GM18502 (cell line): ENCODE measurements around the gene ARHGAP26.
A peak's percentile ranks its signal among the peaks of the same experiment; 100 is the strongest.
"Not testable (repeated sequence)": the region's sequence is repeated elsewhere in the genome, so short reads cannot be mapped to it uniquely, and the experiment has no call there.

Experiments used
- ATAC-seq: cut with Tn5 transposase; IDR thresholded peaks from one replicate; pipeline ENCODE4 v1.9.1; 2021; ENCODE audit warnings: mild to moderate bottlenecking; ENCODE audit not compliant: unreplicated experiment, poor library complexity

Gene ARHGAP26

DNA sequence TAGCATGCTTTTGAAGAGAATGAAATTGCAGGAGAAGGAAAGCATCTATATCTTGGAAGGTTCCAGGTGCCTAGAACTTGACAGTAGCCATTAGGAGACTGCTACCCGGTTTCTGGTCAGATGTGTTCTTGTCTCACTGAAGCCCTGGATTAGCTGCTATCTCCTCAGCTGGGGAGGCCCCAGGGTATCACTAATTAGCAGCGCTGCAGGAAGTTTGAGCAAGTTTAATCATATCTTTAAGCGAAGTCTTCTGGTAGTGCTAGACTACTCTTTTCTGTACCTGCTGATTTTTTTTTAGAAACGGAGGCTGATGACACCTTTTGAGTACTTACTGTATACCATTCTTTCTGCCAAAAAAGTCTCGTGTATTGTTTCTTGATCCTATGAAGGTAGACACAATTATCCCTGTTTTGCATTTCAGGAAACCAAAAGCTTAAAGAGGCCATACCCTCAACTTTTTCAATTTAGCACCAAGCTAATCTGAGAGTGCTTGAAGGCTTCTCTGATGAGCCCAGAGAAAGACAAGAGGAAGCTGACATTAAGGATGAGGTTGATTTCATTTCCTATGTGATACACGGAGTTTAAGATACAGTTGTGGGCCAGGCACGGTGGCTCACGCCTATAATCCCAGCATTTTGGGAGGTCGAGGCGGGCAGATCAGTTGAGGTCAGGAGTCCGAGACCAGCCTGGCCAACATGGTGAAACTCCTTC is 201.3 kb downstream of the ARHGAP26 start:
- ATAC-seq: no peak

DNA sequence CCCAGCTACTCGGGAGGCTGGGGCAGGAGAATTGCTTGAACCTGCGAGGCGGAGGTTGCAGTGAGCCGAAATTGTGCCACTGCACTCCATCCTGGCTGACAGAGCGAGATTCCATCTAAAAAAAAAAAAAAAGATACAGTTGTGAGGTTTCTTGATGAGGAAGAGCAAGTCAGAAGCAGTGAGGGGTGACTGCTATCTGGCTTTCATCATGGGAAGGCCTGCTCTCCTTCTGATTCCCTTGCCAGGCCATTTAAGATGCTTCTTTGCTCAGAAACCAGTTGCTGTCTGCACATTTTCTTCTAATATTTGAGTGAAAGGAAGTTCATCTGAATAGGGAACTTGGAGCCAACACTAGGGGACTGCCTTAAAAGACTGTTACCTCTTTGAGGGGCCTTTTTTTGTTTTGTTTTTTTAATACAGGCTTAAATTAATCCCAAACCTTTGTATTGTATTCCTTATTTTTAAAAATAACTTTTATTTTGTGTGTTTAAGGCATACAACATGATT is 201.9 kb downstream of the ARHGAP26 start:
- no peak for ATAC-seq

DNA sequence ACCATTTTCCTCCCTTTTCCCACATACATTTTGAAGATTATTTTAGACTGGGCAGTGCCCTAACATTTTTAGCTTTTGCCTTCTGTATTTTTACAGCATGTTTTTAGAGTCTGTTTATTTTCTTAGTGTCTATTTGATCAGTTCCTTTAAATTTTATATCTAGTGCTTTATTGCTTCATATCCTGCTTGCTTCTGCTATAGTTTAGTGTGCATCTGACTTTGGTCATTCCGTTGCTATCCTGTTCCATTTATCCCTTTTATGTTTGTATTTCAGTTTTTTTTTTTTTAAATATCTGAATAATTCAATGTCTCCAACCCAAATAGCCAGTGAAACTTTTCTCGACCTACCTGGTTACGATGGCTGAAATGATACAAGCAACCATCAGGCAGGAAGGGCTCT is 203.8 kb downstream of the ARHGAP26 start:
- no peak for ATAC-seq

- no peak for ATAC-seq
These were observed 204.2 kb downstream of the ARHGAP26 start for GRCh38 chr5:142974409-142974808.

- ATAC-seq: no peak
These were observed 206.7 kb downstream of the ARHGAP26 start for GRCh38 chr5:142976861-142977260.

GRCh38 chr5:142977363-142978051 is 207.3 kb downstream of the ARHGAP26 start:
- ATAC-seq: peak; percentile 87

GRCh38 chr5:142978252-142978651 is 208.1 kb downstream of the ARHGAP26 start:
- no peak for ATAC-seq

GRCh38 chr5:142978726-142979125 is 208.5 kb downstream of the ARHGAP26 start:
- no peak for ATAC-seq

- ATAC-seq: no peak
These were observed 209.5 kb downstream of the ARHGAP26 start for GRCh38 chr5:142979636-142980035.

DNA sequence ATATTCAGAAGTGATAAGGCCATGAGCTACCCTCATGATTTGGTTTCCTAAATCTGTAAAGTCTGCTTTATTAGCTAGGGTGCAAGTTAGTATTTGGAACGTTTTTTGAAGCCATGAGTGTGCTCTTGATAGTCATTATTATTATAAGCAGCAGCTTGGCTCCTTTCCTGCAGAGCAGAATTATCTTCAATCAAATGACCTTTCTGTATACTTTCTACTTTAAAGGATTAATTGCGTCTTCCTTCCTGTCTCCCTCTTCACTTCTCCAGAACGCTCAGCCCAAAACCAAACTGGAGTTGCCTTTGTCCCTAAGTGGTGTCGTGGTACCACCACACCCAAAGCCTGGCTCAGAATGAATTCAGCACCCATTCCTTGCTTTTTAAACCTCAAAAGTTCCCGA is 211.3 kb downstream of the ARHGAP26 start:
- ATAC-seq: no peak

DNA sequence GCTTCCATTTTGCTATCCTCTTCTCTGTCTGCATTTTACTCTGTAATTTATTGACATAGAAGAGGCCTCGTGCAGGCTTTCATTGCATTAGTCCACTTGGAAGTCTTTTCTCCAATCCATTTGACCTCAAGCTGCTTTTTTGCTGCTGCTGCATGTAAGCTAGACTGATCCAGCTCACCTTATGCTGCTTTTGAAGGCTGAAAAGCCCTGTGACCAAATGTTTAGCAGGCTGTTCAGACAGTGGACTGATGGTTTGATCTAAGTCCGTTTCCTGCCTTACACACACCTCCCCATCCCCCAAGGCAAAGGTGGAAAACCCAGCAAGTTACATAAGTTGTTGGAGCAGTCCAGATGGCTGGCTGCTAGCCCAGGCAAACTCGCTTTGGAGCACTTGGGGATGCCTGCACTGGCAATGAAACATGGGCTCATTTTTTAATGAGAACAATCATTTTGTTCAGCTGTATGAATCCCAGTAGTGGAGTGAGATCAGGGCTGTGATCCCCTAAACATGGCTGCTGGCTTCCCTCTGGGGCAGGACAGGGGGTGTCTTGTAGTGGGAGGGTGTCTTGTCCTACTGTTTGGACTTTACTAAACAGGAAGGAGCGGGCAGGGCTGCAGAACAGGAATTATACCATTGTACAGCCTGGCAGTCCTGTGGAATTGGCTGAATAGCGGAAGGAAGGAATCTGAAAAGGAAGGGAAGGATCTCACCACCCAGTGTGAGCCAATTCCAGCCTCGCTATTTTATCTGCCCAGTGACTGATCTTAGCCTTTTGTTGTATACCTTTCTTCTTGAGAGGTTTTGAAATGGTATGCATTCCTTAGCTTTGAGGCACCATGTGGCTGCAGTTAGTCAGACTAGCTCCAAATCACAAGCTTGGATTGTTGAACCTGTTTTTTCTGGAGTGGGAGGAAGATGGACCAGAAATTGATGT is 212.0 kb downstream of the ARHGAP26 start:
- no peak for ATAC-seq

DNA sequence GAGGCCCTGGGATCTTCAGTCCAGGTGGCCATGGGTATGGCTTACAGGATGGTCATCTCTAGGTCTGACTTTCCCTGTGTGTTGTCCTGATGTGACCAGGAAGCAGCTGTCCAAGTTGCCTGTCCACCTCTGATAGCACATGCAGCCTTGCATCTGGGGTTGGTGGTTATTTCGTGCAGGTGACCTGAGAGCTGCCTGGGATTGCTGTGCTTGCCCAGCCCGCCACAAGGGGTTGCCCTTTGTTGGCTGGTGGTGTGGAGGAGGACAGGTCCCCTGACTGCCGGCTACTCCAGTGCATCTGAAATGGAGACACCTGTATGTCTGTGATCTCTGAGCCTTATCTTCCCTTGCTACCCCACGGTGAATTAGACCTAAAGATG is 212.6 kb downstream of the ARHGAP26 start:
- ATAC-seq: no peak

DNA sequence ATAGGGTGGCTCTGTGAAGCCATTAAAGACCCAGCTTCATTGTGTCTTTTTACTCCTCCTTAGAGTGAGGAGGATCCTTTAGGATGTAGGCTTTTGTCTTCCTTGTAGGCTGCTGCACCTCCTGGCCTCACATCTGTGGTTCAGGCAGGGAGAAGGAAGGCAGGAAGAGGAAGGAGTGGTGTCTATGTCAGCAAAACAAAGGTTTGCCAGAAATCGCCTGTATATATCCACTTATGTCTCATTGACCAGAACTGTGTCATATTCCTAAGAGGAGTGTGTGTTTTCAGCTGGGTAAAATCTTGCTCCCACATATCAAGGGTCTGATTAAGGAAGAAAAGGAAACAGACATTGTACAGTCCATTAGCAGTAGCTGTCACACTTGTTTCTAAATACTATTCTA is 213.8 kb downstream of the ARHGAP26 start:
- ATAC-seq: no peak

GRCh38 chr5:142984525-142984924 is 214.3 kb downstream of the ARHGAP26 start:
- ATAC-seq: no peak

DNA sequence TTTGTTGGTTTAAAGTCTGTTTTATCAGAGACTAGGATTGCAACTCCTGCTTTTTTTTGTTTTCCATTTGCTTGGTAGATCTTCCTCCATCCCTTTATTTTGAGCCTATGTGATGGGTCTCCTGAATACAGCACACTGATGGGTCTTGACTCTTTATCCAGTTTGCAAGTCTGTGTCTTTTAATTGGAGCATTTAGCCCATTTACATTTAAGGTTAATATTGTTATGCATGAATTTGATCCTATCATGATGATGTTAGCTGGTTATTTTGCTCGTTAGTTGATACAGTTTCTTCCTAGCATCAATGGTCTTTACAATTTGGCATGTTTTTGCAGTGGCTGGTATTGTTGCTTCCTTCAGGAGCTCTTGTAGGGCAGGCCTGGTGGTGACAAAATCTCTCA is 219.1 kb downstream of the ARHGAP26 start:
- not testable (repeated sequence) for ATAC-seq

DNA sequence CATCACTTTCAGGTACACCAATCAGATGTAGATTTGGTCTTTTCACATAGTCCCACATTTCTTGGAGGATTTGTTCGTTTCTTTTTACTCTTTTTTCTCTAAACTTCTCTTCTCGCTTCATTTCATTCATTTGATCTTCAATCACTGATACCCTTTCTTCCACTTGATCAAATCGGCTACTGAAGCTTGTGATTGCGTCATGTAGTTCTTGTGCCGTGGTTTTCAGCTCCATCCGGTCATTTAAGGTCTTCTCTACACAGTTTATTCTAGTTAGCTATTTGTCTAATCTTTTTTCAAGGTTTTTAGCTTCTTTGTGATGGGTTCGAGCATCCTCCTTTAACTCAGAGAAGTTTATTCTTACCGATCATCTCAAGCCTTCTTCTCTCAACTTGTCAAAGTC is 219.9 kb downstream of the ARHGAP26 start:
- not testable (repeated sequence) for ATAC-seq

DNA sequence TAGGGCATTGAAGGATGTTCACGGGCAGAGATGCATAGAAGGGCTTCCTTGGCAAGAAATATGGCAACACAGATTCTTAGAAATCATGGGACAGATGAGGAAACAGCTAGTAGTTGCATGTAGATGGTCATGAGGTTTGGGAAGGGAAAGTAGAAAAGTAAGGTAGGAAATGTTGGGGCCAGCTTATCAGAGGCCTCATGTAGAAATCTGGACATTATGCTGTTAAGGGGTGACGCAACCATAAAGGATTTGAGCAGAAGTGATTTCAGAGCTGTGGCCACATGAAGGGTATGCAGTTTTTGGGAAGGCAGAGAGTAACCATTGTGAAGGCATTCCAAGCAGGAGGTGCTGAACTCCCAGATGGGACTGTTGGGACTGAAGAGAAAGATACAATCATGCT is 224.0 kb downstream of the ARHGAP26 start:
- no peak for ATAC-seq

DNA sequence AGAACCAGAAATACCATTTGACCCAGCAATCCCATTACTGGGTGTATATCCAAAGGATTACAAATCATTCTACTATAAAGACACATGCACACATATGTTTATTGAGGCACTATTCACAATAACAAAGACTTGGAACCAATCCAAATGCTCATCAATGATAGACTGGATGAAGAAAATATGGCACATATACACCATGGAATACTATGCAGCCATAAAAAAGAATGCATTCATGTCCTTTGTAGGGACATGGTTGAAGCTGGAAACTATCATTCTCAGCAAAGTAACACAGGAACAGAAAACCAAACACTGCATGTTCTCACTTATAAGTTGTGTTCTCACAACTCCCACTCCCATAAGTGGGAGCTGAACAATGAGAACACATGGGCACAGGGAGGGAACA is 225.4 kb downstream of the ARHGAP26 start:
- not testable (repeated sequence) for ATAC-seq

DNA sequence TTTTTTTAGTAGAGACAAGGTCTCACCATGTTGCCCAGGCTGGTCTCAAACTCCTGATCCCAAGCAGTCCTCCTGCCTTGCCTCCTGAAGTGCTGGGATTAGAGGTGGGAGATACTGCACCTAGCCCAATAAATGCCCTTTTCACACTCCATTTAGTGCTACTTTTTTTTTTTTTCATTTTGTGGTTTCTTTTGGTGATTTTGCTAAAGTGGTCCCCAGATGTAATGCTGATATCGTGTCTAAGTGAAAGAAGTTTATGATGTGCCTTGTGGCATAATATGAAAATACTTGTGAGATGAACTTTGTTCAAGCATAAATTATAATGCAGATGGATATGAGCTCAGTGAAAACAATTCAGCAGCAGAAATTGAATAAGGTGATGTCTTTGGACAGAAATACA is 227.4 kb downstream of the ARHGAP26 start:
- no peak for ATAC-seq

DNA sequence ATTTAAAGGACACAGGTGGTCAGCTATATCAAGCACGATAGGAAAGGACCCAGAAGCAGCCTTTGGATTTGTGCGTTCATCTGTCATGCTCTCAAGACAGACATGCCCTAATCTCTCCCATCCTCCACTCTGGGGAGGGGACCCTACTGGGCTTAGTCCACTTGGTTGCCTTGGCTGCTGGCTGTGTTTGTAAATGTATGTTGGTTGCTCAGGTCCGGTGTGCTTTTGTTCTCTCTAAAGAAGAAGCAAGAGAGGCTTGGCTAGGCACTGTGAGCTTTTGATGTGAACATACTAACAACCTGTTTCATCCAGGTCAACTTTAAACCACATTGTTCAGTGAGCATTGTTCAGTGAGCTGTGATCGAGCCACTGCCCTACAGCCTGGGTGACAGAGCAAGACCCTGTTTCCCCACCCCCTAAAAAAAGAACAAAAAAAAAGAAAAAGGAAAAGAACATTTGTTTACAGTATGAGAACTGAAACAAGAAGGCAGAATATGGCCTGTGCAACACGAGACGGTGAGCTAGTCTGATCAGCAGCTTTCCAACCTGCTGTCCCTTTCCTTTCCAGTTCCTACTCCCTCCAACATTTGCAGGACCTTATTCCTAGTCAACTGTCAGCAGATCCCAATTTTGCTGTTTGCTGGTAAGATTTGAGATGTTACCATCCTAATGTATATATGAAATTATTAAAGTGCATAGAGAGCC is 228.3 kb downstream of the ARHGAP26 start:
- ATAC-seq: no peak
